ENCODE results near the gene C1QTNF2.
A peak's percentile ranks its signal among the peaks of the same experiment; 100 is the strongest.

Gene C1QTNF2, protein sequence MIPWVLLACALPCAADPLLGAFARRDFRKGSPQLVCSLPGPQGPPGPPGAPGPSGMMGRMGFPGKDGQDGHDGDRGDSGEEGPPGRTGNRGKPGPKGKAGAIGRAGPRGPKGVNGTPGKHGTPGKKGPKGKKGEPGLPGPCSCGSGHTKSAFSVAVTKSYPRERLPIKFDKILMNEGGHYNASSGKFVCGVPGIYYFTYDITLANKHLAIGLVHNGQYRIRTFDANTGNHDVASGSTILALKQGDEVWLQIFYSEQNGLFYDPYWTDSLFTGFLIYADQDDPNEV

DNA sequence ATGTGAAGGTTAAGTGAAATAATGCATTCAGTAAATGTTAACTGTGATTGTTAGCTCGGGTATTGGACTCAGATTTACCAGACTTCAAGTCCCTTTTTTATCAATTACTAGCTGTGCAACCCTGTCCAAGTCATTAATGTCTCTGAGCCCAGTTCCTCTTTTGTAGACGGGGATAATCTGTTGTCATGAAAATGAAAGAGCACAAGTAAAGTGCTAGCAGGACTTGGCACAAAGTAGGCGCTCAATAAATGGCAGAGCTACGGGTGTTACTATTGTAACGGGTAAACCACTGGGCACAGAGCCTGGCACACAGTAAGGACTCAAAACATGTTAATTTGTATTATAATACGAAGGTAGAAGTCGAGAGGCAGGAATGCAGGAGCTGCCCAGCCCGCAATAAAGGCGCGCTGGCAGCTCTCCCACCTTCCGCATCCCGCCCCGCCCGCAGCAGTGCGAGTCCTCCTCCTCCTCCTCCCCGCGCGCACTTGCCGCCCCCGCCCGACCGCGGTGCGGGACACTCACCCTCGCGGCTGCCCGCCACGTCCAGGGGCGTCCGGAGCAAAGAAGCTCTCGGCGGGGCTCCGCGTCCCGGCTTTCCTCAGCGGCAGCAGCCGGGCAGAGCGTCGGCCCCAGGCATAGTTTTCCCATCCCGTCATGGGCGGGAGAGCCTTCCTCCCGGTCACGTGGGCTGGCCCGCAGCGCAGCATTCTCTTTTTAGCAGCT is at the start of gene C1QTNF2:
Gene C1QTNF2, minus strand, starts transcription at position 637 of the 723 bp plus-strand sequence. CDS start 15,615 bp downstream, outside the sequence.
- FAIRE-seq = no peak

DNA sequence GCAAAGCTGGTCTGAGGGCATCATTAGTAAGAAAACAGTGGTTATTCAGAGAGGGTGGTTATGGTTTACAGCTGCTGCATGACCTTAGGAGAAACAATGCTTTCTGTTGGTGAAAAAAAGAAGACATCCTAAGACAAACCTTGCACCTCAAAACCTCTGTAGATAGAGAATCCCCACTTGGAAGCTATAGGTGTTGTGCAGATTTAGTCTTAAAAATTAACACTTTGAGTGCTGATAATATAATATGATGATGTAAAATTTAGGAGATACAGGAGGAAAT is 49.8 kb upstream of the C1QTNF2 start:
- no peak for FAIRE-seq

DNA sequence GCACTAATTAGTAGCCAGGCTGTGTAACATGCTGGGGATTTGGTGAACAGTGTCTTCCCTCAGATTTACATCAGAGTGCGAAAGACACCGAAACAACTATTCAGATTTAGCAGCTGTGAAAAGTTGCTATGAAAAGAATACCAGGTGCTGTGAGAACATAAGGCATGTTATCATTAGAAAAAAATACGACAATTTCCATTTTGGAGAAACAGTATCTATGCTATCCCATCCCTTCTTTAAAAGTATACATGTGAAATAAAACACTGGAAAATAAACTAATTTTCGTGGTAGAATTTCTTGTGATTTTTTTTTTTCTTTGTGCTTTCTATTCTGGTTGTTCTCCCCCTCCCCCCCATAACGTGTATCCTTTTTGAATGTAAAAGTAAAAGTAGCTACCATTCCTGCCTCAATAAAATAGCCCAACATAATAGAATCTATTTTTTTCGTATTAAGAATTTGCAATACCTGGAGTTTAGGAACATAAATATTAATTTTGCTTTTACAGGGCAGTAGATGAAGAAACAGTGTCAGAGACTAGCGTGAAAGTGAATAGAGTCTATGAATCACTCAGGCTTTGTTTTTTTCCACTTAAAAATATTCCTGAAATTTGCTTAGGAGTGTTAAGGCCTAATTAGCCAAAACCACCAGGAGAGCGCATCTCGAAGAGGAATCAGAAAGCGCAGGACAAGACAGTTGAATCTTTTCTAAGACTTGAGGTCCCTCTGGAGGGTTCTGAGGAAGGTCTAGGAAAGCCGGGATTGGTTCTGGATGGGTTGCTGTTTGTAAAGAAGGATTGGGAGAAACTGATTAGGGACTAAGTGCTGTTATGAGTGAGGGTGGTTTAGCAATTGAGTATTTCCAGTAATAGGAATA is 49.3 kb upstream of the C1QTNF2 start:
- FAIRE-seq = no peak

DNA sequence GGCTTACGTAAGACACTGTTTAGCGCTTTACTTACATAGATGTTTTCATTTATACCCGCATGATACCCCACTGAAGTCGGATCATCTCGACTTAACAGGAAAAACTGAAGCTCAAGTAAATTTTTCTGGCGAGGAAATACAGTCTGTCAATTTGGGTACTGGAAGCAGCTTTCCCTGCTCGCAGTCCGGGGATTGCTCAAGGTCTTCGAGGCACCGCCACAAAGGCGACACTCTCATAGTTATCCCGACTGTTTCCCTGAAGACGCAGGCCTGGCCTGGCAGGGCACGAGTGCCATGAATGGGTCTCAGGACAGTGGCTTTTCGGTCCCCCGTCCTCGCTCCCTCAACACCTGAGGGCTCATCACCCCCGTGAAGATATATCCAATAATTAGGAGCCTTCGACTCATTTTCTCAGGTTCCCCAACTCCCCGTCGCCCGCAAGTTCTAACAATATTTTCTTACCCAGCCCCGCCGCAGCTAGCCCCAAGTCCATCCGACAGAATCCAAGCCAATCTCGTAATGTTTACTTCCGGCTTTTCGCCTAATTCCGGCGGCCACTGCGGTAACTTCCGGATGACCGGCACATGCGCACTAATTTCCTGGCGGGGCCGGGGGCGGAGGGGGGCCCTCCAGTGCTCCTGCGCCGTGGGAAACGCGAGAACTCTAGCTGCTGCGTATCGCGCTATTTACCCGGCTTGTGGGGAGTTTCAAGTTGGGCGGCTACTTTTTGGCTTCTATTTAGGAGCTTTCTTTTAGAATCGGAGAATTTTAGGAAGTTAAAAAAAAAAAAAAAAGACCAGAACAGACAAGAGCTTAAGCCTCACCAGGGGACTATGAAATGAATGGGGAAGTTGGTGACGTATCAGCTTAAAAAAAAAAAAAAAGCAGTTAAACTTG is 48.4 kb upstream of the C1QTNF2 start, which contains the start of gene SLU7:
Gene SLU7, minus strand, starts transcription at position 521 of the 897 bp plus-strand sequence. CDS start 3,787 bp downstream, outside the sequence.
- peak; percentile 81 for FAIRE-seq

DNA sequence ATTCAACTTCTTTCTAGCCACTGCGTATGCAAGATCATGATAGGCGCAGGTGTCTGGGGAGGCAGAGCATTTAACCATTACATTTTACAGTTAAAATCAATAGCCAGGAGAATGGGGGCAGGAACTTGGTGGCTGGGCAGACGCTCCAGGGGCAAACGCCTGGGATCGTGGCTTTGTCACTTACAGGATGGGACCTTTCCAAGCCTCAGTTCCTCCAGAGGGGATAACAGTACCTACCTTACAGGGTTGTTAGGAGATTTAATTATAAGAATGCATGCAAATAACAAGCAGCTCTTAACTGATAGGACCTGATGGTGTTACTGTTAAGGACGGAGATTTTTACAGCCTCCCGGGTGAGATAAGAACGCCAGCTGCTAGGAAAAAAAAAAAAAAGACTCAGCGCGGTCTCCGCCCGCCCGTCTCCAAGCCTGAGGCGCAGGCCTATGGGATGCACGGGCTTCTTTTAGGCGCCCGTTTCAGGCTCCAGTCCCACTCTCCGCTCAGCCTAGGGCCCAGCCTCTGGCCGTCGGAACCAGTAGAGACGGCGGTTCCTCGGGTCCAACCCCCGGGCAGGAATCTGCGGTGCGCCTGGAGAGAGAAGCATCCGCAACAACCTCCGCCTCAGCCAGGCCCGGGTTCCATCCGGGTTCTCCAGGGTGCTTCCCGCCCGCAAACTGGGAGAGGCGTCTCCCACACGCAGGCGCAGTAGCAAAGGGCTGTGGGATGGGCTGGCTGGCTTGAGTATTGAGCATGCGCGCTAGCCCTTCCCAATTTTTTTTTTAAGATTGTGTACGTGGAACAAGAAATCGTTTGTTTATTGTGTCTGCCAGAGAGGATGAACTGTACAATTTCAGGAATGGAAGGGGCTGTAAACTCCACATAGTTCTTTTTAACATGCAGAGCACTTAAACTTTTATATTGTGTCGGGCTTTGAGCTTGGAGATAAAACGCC is 29.3 kb upstream of the C1QTNF2 start, which contains the start of gene FAM200C:
Gene FAM200C, minus strand, starts transcription at position 653 of the 952 bp plus-strand sequence. CDS start 4,564 bp downstream, outside the sequence.
- FAIRE-seq = peak; percentile 84

DNA sequence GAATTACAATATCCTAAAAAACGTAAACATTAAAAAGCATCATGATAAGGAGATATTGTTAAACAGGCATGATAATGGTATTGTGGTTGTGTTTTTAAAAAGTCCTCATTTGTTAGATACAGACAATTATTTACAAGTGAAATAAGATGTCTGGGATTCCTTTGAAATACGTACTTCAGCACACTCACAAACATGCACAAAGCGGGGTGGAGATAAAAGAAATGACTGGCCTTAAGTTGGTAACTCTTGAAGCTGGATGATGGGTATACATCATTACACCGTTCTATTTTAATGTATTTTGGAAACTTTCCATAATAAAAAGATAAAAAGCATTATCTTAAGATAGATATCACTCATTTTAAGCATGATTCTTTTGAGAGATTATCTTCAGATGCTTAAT is 28.4 kb upstream of the C1QTNF2 start:
- FAIRE-seq = no peak

DNA sequence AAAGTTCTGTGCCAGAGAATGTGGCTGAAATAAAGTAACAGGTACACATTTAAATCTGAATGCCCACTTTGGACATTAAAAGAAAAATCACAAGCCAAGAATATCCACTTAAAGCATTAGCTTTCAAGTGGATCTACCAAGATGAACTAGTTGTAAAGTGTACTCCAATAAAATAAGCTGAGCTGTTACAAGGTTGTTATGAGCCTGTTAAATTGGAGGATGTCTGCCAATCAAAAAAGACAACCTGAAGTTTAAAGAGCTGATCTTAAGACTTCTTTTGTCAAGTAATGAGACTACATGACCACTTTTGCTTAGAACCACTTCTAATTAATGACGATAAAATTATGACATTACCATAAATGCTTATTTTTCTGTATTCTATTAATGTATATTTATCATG is 27.1 kb upstream of the C1QTNF2 start:
- FAIRE-seq = no peak

DNA sequence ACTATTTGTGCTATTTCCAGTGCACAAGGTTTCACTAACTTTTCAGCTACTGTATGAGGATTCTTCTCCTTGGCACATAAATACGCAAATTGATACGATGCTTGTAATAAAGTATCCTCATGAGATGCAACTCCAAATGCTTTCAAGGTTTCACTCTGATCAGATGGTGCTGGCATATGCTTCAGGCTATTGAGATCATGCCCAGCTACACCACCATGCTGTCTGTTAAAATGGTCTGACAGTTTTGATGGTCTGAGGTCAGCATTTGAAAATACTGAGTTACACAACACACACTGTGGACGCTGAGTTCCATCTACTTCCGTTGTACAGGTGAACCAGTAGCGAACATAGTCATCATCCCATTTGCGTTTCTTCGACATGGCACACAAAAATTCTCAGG is 24.7 kb upstream of the C1QTNF2 start:
- no peak for FAIRE-seq

DNA sequence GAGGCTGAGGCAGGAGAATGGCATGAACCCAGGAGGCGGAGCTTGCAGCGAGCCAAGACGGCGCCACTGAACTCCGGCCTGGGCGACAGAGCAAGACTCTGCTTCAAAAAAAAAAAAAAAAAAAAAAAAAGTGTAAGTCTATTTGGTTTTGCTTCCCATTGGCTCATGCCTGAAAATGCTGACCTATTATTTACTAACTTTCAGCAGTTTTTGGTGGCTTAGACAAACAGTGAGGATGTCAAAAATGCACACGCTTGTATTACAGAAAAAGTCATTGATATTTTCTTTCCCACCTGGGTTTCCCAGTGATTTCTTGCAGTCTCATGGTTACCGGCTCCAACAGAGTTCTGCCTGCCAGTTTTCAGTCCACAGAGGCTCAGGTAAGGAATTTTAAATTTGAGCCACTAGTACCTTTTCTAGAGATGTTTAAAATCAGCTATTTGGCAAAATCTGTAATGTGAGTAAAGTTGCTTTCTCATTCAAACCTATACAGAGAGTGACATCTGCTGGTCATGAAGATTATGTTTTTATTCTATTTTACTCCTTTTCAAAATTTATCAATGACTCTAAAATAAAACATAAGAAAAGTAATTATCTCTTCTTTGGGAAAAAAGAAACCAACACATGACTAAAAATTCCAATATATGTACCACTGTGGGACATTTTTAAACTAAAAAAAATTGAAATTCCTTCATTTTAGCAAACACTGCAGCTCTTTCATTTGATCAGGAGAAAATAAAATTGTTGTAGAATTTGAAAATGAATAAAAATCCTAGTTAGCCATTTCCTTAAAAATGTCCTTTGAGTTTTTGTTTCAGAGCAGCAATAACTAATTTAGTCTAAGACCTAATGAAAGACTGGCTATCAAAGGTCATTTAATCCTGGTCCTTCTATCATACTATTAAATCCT is 20.6 kb upstream of the C1QTNF2 start:
- peak; percentile 82 for FAIRE-seq

DNA sequence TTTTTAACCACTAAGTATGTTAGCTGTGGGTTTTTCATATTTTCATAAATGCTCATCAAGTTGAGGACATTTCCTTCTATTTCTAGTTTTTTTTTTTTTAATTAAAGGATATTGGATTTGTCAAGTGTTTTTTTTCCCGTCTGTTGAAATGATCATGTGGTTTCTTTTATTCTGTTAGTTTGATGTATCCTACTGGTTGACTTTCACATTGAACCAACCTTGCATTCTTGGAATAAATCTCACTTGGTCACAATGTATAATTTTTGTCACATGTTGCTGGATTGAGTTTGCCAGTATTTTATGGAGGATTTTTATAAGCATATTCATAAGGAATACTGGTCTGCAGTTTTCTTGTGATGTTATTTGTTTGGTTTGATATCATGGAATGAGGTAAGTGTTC is 17.0 kb upstream of the C1QTNF2 start:
- no peak for FAIRE-seq

DNA sequence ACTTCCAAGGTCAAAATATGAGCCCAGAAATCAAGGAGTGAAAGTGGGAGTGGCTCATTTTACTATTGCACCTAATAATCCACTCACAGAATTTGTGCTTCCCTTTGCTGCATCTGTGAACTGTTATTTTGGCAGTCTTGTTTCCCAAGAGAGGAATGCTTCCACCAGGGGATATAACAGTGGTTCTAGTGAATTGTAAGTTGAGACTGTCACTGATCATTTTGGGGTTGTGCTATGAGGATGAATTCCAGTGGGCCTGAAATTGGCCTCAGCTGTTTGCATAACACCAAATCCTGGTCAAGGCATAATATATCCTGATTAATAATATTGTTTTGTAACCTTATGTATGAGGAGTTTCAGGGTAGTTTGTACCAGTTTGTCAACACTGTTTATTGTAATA is 15.1 kb upstream of the C1QTNF2 start:
- FAIRE-seq = no peak

DNA sequence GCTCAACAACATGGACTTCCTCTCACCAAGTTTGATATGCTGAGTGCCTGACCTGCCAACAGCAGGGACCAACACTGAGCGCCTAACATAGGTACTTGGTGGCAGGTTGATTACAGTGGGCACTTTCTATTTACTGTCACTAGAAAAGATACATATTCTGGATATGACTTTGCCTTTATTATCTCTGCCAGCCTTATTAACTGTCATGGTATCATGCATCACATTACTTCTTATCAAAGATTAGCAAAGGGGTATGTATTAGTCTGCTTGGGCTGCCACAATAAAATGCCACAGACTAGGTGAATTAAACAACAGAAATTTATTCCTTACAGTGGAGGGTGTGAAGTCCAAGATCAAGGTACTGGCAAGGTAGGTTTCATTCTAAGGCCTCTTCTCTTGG is 14.3 kb upstream of the C1QTNF2 start:
- FAIRE-seq = no peak

DNA sequence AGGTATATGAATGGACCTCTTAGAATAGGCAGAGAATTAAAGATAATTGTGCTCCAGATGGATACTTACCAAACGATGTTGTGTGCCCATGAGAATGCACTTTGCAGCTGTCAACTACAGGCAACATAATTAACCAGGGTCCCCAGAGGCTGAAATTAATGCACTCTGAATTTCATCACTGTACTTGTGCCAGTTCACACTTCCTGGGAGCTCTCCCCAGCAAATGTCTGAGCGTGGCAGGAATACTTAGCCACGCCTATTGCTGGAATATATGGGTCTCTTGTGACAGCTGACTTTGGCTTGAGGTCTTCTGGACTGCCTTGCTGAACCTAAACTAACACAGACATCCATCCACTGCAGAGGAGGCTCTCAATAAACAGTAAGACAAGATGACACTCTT is 11.9 kb upstream of the C1QTNF2 start:
- FAIRE-seq = no peak

DNA sequence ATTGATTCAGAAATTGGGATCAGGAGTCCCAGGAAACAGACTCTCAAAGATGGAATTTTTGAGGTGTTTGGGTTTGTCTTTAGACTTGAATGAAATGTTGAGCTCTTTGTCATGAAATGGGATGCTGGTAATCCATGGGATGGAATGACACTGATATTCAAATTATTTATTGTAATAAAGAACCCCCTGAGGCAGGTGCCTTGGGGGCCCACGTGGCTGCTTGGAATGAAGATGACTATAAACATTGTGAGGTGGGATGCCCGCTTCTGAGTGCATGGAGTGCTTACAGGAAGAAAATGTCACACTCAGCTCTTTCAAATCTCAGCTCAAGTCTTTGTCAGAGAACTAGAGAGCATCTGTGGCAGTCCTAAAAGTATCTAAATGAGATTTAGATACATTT is 9.6 kb upstream of the C1QTNF2 start:
- FAIRE-seq = no peak

DNA sequence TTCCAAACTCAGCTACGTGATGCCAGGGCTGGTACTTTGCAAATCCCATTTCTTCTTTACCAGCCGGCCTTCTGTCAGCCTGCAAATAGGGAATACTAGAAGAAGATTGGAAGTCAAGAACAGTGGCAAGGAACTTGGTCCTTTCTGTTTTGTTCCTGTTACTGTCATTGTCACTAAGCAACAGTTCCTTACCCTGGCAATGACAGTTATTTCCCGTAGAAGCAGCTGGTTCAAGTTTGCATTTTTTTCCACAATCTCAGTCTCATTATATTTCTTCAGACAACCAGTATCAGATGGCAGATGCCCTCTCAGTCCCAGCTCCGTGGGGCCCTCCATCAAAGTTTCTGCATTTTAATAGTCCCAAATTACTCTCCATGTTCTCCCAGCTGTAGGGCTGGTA is 9.1 kb upstream of the C1QTNF2 start:
- FAIRE-seq = no peak

DNA sequence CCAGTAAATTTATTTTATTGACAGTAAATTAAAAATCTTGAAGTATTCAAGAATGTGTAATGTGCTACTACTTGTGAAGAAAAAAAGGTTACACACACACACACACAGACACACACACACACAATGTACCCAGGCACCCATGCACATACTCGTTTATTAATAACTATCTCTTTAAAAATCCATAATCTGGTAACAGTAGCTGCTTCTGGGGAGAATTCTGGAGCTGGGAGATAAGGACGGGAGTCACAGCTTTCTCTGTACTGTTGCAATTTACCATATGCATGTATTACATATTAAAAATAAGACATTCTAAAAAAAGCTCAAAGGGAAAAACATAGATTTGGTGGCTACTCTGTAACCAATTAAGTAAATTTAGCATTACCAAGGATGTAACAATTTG is 7.9 kb upstream of the C1QTNF2 start:
- no peak for FAIRE-seq

DNA sequence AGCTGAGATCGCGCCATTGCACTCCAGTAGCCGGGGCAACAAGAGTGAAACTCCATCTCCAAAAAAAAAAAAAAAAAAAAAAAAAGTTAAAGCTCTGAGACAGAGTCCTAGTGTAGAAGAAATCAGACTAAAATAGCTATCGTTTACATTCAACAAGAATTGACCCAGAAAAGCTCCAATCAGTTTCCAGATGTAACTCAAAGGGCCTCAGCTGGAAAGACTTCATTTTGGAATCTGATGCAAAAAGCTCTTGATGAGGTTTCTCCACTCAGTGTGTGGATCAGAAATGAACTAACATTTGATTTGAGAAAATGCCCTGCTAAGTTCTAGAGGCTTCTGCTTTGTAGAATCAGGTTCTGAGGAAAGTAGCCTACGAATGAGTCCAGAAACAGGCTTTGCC is 7.2 kb upstream of the C1QTNF2 start:
- FAIRE-seq = no peak

DNA sequence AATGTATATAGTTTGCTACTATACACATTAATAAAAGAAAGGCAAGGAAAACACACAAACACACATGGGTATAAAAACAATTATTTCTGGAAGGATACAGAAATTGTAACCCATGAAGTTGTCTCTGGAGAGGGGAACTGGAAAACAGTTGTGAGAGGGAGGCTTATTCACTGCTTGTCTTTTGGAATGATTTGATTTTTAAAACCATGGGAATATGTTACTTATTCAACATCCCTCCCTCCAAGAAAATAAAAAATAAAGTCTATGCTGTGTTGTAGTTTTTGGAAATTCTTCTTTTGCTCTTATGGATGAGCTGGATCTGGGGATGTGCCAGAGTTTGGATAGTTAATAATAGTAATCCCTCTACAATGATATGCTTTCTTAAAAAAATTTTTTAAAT is 6.0 kb upstream of the C1QTNF2 start:
- no peak for FAIRE-seq

DNA sequence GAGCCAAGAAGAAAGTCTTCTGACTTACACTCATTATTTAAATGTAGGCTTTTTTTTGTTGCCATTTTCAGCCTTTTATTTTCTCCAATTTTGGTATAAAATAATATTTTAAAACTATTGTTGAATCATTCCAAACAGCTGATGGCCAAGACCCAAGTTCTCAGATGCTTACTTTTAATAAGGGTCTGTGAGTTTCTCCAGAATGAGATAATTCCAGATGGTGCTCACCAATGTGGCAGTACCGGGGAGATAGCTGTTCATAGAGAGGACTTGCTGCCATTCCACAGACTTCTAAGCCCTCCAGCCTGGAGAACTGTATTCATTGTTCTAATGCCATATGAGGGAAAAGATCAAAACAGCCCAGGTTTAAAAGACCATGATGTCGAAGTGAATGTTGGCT is 5.3 kb upstream of the C1QTNF2 start:
- no peak for FAIRE-seq

DNA sequence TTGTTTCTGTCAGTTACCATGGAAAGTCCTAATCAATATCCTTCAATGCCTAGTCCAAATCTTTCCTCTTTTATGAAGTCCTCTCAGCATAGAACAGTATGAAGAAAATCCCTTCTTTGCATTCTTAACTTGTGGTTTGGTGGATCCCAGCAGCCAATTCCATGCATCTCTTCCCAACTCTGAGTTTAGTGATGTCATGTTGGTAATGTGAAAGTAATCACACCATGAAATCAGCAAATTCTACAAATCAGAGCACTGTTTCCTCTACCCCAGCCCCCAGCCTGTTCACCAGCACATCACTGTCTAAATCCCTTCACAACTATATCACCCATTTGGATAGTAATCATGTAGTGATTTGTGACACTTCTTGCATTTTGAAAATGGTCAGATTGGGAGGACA is 4.7 kb upstream of the C1QTNF2 start:
- no peak for FAIRE-seq

Measured in TTC549 (cell line).